HG03025 (cell line): ENCODE data around the gene SRSF10.
"Not testable (repeated sequence)": the region's sequence is repeated elsewhere in the genome, so short reads cannot be mapped to it uniquely, and the experiment has no call there.

Experiments used
- ATAC-seq: cut with Tn5 transposase; IDR thresholded peaks from one replicate; pipeline ENCODE4 v1.9.1; 2021; ENCODE audit warnings: mild to moderate bottlenecking, moderate library complexity; ENCODE audit not compliant: unreplicated experiment, low FRiP score

Gene SRSF10

GRCh38 chr1:23999156-23999671 is 19.1 kb upstream of the SRSF10 start:
- ATAC-seq = no peak

GRCh38 chr1:23997812-23998211 is 17.7 kb upstream of the SRSF10 start:
- no peak for ATAC-seq

- no peak for ATAC-seq
Measured at GRCh38 chr1:23996700-23997229, 16.6 kb upstream of the SRSF10 start.

GRCh38 chr1:23995431-23995837 is 15.3 kb upstream of the SRSF10 start:
- ATAC-seq = no peak

GRCh38 chr1:23992011-23992410 is 11.9 kb upstream of the SRSF10 start:
- not testable (repeated sequence) for ATAC-seq

GRCh38 chr1:23989263-23989662 is 9.1 kb upstream of the SRSF10 start:
- no peak for ATAC-seq

- not testable (repeated sequence) for ATAC-seq
Measured at GRCh38 chr1:23987038-23987437, 6.9 kb upstream of the SRSF10 start.

- no peak for ATAC-seq
Measured at GRCh38 chr1:23984417-23985186, 4.5 kb upstream of the SRSF10 start.

GRCh38 chr1:23980728-23981070 is 572 bp upstream of the SRSF10 start:
- ATAC-seq = peak; percentile 27

GRCh38 chr1:23979387-23979880 is 693 bp downstream of the SRSF10 start:
- no peak for ATAC-seq

GRCh38 chr1:23978805-23979204 is 1.3 kb downstream of the SRSF10 start:
- ATAC-seq = no peak

- no peak for ATAC-seq
Measured at GRCh38 chr1:23977854-23978191, 2.3 kb downstream of the SRSF10 start.

- no peak for ATAC-seq
Measured at GRCh38 chr1:23977187-23977853, 2.8 kb downstream of the SRSF10 start.

- no peak for ATAC-seq
Measured at GRCh38 chr1:23967871-23968270, 12.3 kb downstream of the SRSF10 start.

GRCh38 chr1:23966973-23967493 is 13.1 kb downstream of the SRSF10 start:
- ATAC-seq = no peak

- no peak for ATAC-seq
Measured at GRCh38 chr1:23964790-23965740, 15.1 kb downstream of the SRSF10 start.

- ATAC-seq = no peak
Measured at GRCh38 chr1:23964235-23964668, 15.9 kb downstream of the SRSF10 start.

- no peak for ATAC-seq
Measured at GRCh38 chr1:23963617-23964234, 16.4 kb downstream of the SRSF10 start.

- ATAC-seq = no peak
Measured at GRCh38 chr1:23960291-23961020, 19.7 kb downstream of the SRSF10 start.
